Kidney epithelial cell (primary cell): Measurements from ENCODE around the gene MBP. TPM values are rescaled to one million over a fixed set of nuclear protein-coding genes. Genes with fewer than 3 reads are reported as not detected.

Source experiments
- DNase-seq: peaks from one replicate; pipeline ENCODE4 v3.0.0-alpha.2; 2010; ENCODE audit warnings: low read depth
- H3K27me3 ChIP-seq: 2 replicates; pipeline ENCODE4 v1.6.0; 2011; ENCODE audit warnings: low read length; ENCODE audit not compliant: control insufficient read depth, insufficient read depth
- H3K36me3 ChIP-seq: 2 replicates; pipeline ENCODE4 v1.5.1; 2011; ENCODE audit warnings: low read length; ENCODE audit not compliant: control insufficient read depth, insufficient read depth
- H3K4me3 ChIP-seq: 2 replicates; pipeline ENCODE4 v1.5.1; 2011; ENCODE audit warnings: low read depth, mild to moderate bottlenecking, control low read depth, low read length
- CTCF ChIP-seq: IDR thresholded peaks from 2 replicates; pipeline ENCODE4 v1.5.1; 2011; ENCODE audit warnings: mild to moderate bottlenecking, moderate library complexity, low read length, control low read depth, inconsistent platforms; ENCODE audit not compliant: insufficient read depth, poor library complexity, severe bottlenecking
- total RNA-seq: library from RNA; depleted of rRNA; stranded (reverse); fragments of >200 nt; gene quantifications from 2 replicates; pipeline ENCODE4 v1.2.3, GENCODE V29; 2015

MBP gene
- total RNA-seq, 1 donor from 2014 or later = 29.1 TPM

DNA sequence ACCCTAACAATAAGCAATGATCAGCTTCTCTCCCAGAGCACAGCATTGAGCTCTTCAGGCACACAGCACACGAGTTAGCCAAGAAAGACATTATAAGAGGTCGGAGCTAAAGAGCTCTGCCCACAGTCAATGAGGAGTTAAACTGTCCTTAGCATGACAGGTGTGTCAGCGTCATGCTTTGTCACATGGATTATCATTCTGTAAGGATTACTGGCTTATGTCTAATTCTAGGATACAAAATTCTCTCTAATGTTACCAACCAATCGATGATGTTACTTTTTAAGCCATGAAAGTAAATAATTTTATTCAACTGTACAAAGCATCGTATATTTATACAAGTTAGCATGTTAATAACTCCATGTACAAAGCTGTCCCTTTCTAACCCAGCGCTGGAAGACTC, 201.4 kb downstream of the MBP start:
- no peak for TF ChIP-seq CTCF
- no peaks in the 10 kb centered on the region for H3K27me3 ChIP-seq
- DNase-seq = no peak
- H3K4me3 ChIP-seq = no peak overlapping the region
- no peaks in the 10 kb centered on the region for H3K36me3 ChIP-seq

Other genes with a start within 250 kb of the MBP start
- not detected in 2 replicates for gene GALR1, start 117.1 kb upstream of the MBP start, total RNA-seq